HG03457 (cell line): ENCODE data around the gene PPTC7.
"Not testable (repeated sequence)": the region's sequence is repeated elsewhere in the genome, so short reads cannot be mapped to it uniquely, and the experiment has no call there.

ENCODE experiments used
- ATAC-seq: cut with Tn5 transposase; IDR thresholded peaks from one replicate; pipeline ENCODE4 v1.9.1; 2021; ENCODE audit warnings: moderate number of reproducible peaks; ENCODE audit not compliant: unreplicated experiment

PPTC7 gene

GRCh38 chr12:110537605-110538409 is 45.3 kb downstream of the PPTC7 start:
- no peak for ATAC-seq

- ATAC-seq = no peak
Measured at GRCh38 chr12:110536834-110537604, 46.1 kb downstream of the PPTC7 start.

GRCh38 chr12:110534811-110535210 is 48.3 kb downstream of the PPTC7 start:
- ATAC-seq = no peak

- no peak for ATAC-seq
Measured at GRCh38 chr12:110533607-110534006, 49.5 kb downstream of the PPTC7 start.

GRCh38 chr12:110532644-110533043 is 50.5 kb downstream of the PPTC7 start:
- no peak for ATAC-seq

GRCh38 chr12:110531741-110532333 is 51.3 kb downstream of the PPTC7 start:
- ATAC-seq = peak; percentile 57

- ATAC-seq = no peak
Measured at GRCh38 chr12:110530511-110530910, 52.6 kb downstream of the PPTC7 start.

GRCh38 chr12:110528277-110528839 is 54.8 kb downstream of the PPTC7 start:
- ATAC-seq = no peak

GRCh38 chr12:110520876-110521712 is 62.0 kb downstream of the PPTC7 start:
- not testable (repeated sequence) for ATAC-seq

GRCh38 chr12:110518014-110518413 is 65.1 kb downstream of the PPTC7 start:
- not testable (repeated sequence) for ATAC-seq

GRCh38 chr12:110516995-110517394 is 66.1 kb downstream of the PPTC7 start:
- no peak for ATAC-seq

- no peak for ATAC-seq
Measured at GRCh38 chr12:110514363-110514762, 68.8 kb downstream of the PPTC7 start.

GRCh38 chr12:110513842-110514241 is 69.3 kb downstream of the PPTC7 start:
- no peak for ATAC-seq

GRCh38 chr12:110508071-110508586 is 75.0 kb downstream of the PPTC7 start:
- no peak for ATAC-seq

GRCh38 chr12:110505332-110505731 is 77.8 kb downstream of the PPTC7 start:
- ATAC-seq = no peak

- no peak for ATAC-seq
Measured at GRCh38 chr12:110503432-110503831, 79.7 kb downstream of the PPTC7 start.

- peak; percentile 78 for ATAC-seq
Measured at GRCh38 chr12:110501752-110502738, 81.1 kb downstream of the PPTC7 start, which contains the start of the genes RAD9B and VPS29. Gene RAD9B (plus strand): TSS chr12:110502331. CDS start chr12:110502338, 7 bp downstream. Gene VPS29 (minus strand): TSS chr12:110502111. CDS start chr12:110502051, 60 bp downstream.

GRCh38 chr12:110501399-110501751 is 81.7 kb downstream of the PPTC7 start:
- ATAC-seq = peak; percentile 5
